GM12891 (cell line): ENCODE results near the gene KRTAP5-7.

Experiments used
- DNase-seq: peaks from one replicate; pipeline ENCODE4 v3.0.0; 2011; ENCODE audit warnings: low spot score; ENCODE audit not compliant: insufficient read length
- FAIRE-seq: peaks from 2 replicates; lab custom pipeline; 2011; peaks lifted over from hg19 to GRCh38; lab: Jason Lieb, UNC
- PAX5 ChIP-seq: IDR thresholded peaks from 2 replicates; pipeline ENCODE4 v1.6.1; 2011; ENCODE audit warnings: low read length, moderate library complexity, mild to moderate bottlenecking; ENCODE audit not compliant: insufficient read depth, severe bottlenecking
- POLR2A ChIP-seq: IDR thresholded peaks from 2 replicates; pipeline ENCODE4 v1.6.1; 2011; ENCODE audit warnings: low read depth, low read length, control low read depth
- POLR2AphosphoS5 ChIP-seq: IDR thresholded peaks from 2 replicates; pipeline ENCODE4 v1.6.1; 2011; ENCODE audit warnings: low read depth, low read length, control low read depth
- POU2F2 ChIP-seq: IDR thresholded peaks from 2 replicates; pipeline ENCODE4 v1.6.1; 2011; ENCODE audit warnings: low read depth, mild to moderate bottlenecking, control low read depth, low read length, moderate library complexity
- SPI1 ChIP-seq: IDR thresholded peaks from 2 replicates; pipeline ENCODE4 v1.6.1; 2011; ENCODE audit warnings: low read depth, low read length, control low read depth
- TAF1 ChIP-seq: IDR thresholded peaks from 2 replicates; pipeline ENCODE4 v1.6.1; 2011; ENCODE audit warnings: low read depth, low read length, control low read depth

KRTAP5-7 gene

GRCh38 chr11:71485466-71485865 is 41.6 kb upstream of the KRTAP5-7 start:
- DNase-seq = no peak
- TF ChIP-seq POLR2A (no peak), POLR2AphosphoS5 (no peak), TAF1 (no peak), POU2F2 (no peak), SPI1 (no peak), PAX5 (no peak)
- FAIRE-seq = no peak

GRCh38 chr11:71486320-71486719 is 40.7 kb upstream of the KRTAP5-7 start:
- no peak for TF ChIP-seq PAX5
- no peak for TF ChIP-seq POU2F2
- TF ChIP-seq TAF1 = no peak
- no peak for TF ChIP-seq SPI1
- TF ChIP-seq POLR2AphosphoS5 = no peak
- TF ChIP-seq POLR2A = no peak
- DNase-seq = no peak
- no peak for FAIRE-seq

GRCh38 chr11:71488681-71489270 is 38.3 kb upstream of the KRTAP5-7 start:
- FAIRE-seq = no peak
- no peak for DNase-seq
- TF ChIP-seq POLR2AphosphoS5 (no peak), POU2F2 (no peak), SPI1 (no peak), POLR2A (no peak), TAF1 (no peak), PAX5 (no peak)

DNA sequence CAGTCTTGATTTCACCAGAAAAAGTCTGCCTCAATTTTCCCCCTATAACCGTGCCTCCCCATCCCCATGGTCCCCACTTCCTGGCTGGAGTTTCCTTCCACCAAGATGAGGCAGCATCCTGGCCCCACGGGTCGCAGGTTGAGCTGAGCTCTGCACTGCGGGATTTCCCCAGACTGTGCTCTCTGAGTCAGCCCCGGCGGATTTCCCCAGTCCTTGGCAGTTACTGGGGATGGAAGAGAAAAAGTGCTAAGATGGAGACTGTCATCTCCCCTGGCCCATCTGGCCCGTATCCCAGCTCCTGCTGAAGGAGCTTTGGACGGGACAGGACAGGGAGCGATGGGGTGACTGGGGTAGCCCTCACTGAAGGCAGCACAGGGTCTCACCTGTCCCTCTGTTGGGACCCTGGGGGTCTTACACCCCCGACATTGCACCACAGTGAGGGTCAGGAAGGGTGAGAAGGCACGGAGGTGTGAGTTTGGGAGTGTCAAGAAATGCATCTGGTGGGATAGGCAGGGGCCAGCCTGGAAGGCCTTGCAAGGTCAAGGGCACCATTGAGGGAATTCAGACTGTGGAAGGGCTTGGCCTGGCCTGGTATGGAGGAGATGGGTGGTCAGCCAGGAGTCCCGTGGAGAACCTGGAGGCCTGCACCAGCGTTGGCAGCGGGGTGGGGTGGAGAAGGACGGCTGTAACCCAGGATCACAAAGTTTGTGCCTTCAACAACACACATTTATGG is 37.6 kb upstream of the KRTAP5-7 start:
- TF ChIP-seq SPI1 (peak; percentile 22; the same call in 1 of the 2 replicates), POLR2A (no peak)
- DNase-seq = peak; percentile 49
- no peak for FAIRE-seq

GRCh38 chr11:71490044-71490730 is 36.9 kb upstream of the KRTAP5-7 start:
- FAIRE-seq (no peak), DNase-seq (no peak)
- TF ChIP-seq POLR2A (no peak), POU2F2 (no peak)

GRCh38 chr11:71490731-71491390 is 36.2 kb upstream of the KRTAP5-7 start:
- no peak for FAIRE-seq
- no peak for DNase-seq
- TF ChIP-seq POU2F2 = no peak
- TF ChIP-seq SPI1 = no peak
- TF ChIP-seq POLR2A = no peak
- TF ChIP-seq POLR2AphosphoS5 = no peak
- no peak for TF ChIP-seq PAX5
- no peak for TF ChIP-seq TAF1

- TF ChIP-seq PAX5 (no peak), POLR2AphosphoS5 (no peak), POU2F2 (no peak), POLR2A (no peak), TAF1 (no peak), SPI1 (no peak)
- no peak for FAIRE-seq
Measured at GRCh38 chr11:71491531-71491930, 35.5 kb upstream of the KRTAP5-7 start.

DNA sequence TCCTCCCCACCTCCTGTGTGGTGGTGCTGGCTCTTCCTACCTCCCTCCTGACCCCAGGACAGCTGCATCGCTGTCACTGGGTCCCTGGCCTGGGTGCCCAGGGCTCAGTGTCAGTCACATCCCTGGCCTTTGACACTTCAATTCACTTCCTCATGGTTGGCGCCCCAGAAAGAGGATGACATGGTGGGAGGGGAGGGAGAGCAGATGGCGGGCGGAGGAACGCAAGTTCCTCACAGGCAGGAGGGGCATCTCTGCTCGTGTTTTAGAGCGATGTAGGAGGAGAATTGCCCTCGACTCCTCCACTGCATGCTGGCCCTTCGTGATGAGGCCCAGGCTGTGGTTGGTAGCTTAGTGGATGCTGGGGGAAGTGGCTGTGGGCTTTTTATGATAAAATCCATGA is 35.1 kb upstream of the KRTAP5-7 start:
- no peak for TF ChIP-seq POLR2AphosphoS5
- no peak for TF ChIP-seq TAF1
- TF ChIP-seq POLR2A = no peak
- TF ChIP-seq PAX5 = no peak
- no peak for TF ChIP-seq SPI1
- TF ChIP-seq POU2F2 = no peak
- FAIRE-seq (no peak), DNase-seq (no peak)

More at GRCh38 chr11:71491531-71491930, 35.5 kb upstream of the KRTAP5-7 start:
- no peak for DNase-seq

- peak; percentile 31 for FAIRE-seq
- DNase-seq = no peak
- TF ChIP-seq POLR2AphosphoS5 (no peak), POLR2A (no peak), PAX5 (no peak), POU2F2 (no peak), TAF1 (no peak), SPI1 (no peak)
Measured at GRCh38 chr11:71495286-71496230, 31.5 kb upstream of the KRTAP5-7 start.

DNA sequence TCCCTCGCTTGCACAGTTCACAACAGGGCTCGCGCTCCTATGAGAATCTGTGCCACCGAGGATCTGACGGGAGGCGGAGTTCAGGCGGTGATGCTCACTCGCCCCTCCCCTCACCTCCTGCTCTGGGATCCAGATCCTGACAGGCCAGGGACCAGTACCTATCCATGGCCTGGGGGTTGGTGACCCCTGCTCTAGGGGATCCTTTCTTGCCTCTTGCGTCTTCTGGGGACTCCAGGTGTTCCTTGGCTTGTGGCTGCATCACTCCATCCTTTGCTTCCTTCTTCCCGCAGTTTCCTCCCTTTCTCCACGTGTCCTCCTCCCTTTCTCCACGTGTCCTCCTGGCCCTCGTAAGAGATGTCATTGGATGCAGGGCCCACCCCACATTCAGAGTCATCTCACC is 30.6 kb upstream of the KRTAP5-7 start:
- TF ChIP-seq SPI1 (no peak), POLR2A (no peak), POLR2AphosphoS5 (no peak), POU2F2 (no peak), TAF1 (no peak), PAX5 (no peak)
- no peak for FAIRE-seq

More for the DNA sequence above, 30.6 kb upstream of the KRTAP5-7 start:
- no peak for DNase-seq
